Measurements from ENCODE around the gene GOLPH3. TPM values are rescaled to one million over a fixed set of nuclear protein-coding genes. Genes with fewer than 3 reads are reported as not detected.
"Not testable (repeated sequence)": the region's sequence is repeated elsewhere in the genome, so short reads cannot be mapped to it uniquely, and the experiment has no call there.

The GOLPH3 gene
- total RNA-seq, 2 experiments from 2014 or later = 99.3 to 101 TPM

- ChIA-PET CTCF (interaction anchor here (1.3 kb wide), 1 partner anchor 11 kb away, joined by 4 read pairs; no protein-coding TSS in a partner anchor), POLR2A (no interaction called here)
Measured at GRCh38 chr5:32088214-32088613, 85.9 kb downstream of the GOLPH3 start.

GRCh38 chr5:32087086-32088082 is 86.7 kb downstream of the GOLPH3 start:
- POLR2A ChIA-PET = no interaction called here
- CTCF ChIA-PET = interaction anchor here (1.3 kb wide), 1 partner anchor 11 kb away, joined by 4 read pairs; no protein-coding TSS in a partner anchor

- CTCF ChIA-PET = interaction anchor here (1.4 kb wide), 1 partner anchor 9 kb away, joined by 5 read pairs; no protein-coding TSS in a partner anchor
- POLR2A ChIA-PET = no interaction called here
Measured at GRCh38 chr5:32083981-32084430, 90.1 kb downstream of the GOLPH3 start.

GRCh38 chr5:32082701-32083100 is 91.4 kb downstream of the GOLPH3 start:
- CTCF ChIA-PET = no interaction called here
- POLR2A ChIA-PET = no interaction called here

- CTCF ChIA-PET = interaction anchor here (1.8 kb wide), 1 partner anchor 12 kb away, joined by 9 read pairs; no protein-coding TSS in a partner anchor
- POLR2A ChIA-PET = not testable (repeated sequence)
Measured at GRCh38 chr5:32080565-32080964, 93.6 kb downstream of the GOLPH3 start.

GRCh38 chr5:32078855-32079254 is 95.3 kb downstream of the GOLPH3 start:
- CTCF ChIA-PET = interaction anchor here (0.7 kb wide), 1 partner anchor 15 kb away, joined by 3 read pairs; no protein-coding TSS in a partner anchor

GRCh38 chr5:32076699-32077695 is 97.1 kb downstream of the GOLPH3 start:
- POLR2A ChIA-PET = no interaction called here
- CTCF ChIA-PET = interaction anchor here (0.5 to 1.4 kb wide), 7 partner anchors 10 to 496 kb away, joined by 3 to 8 read pairs (median 4); no protein-coding TSS in a partner anchor

More at GRCh38 chr5:32078855-32079254, 95.3 kb downstream of the GOLPH3 start:
- POLR2A ChIA-PET = not testable (repeated sequence)

Other genes starting within 250 kb of the GOLPH3 start
- gene MTMR12, start 138.6 kb upstream of the GOLPH3 start, total RNA-seq = 10 to 100 TPM; 26.0 to 26.2 TPM

Measured in activated CD8-positive, alpha-beta memory T cell treated with anti-CD3 and anti-CD28 coated beads for 36 hours (primary cell).